Measurements from ENCODE around the gene EFCAB6.

- TF ChIP-seq, protein P1, sequence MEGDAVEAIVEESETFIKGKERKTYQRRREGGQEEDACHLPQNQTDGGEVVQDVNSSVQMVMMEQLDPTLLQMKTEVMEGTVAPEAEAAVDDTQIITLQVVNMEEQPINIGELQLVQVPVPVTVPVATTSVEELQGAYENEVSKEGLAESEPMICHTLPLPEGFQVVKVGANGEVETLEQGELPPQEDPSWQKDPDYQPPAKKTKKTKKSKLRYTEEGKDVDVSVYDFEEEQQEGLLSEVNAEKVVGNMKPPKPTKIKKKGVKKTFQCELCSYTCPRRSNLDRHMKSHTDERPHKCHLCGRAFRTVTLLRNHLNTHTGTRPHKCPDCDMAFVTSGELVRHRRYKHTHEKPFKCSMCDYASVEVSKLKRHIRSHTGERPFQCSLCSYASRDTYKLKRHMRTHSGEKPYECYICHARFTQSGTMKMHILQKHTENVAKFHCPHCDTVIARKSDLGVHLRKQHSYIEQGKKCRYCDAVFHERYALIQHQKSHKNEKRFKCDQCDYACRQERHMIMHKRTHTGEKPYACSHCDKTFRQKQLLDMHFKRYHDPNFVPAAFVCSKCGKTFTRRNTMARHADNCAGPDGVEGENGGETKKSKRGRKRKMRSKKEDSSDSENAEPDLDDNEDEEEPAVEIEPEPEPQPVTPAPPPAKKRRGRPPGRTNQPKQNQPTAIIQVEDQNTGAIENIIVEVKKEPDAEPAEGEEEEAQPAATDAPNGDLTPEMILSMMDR (IDR thresholded peaks at IDR 0.05): no peak
- no peak for TF ChIP-seq POLR2AphosphoS5 (IDR thresholded peaks at IDR 0.05; ENCODE audit: low read depth, low read length)
Observed at GRCh38 chr22:43859621-43860020, 47.5 kb upstream of the EFCAB6 start.
